Natural killer cell (primary cell): ENCODE measurements around the gene TRHDE. TPM values are rescaled to one million over a fixed set of nuclear protein-coding genes. Genes with fewer than 3 reads are reported as not detected.

Experiments used
- ATAC-seq, 3 donors: fragments of 150-1000 bp in 2 of 3; fragments of 200-7000 bp in 1 of 3; cut with Tn5 transposase; 1 replicate in 1 of 3; 2 replicates in 2 of 3; pipeline ENCODE4 v1.10.0; 2021; ENCODE audit warnings: mild to moderate bottlenecking in 2 of 3, moderate library complexity in 2 of 3
- DNase-seq, 2 donors: peaks; one replicate each; pipeline versions ENCODE4 v3.0.0 to v3.0.0-alpha.2; 2013 to 2021; ENCODE audit warnings: mixed read lengths in 1 of 2
- H3K27ac ChIP-seq: one replicate; pipeline ENCODE4 v1.5.1; 2013; ENCODE audit warnings: mild to moderate bottlenecking, low read length
- H3K27me3 ChIP-seq: one replicate; pipeline ENCODE4 v1.6.1; 2013; ENCODE audit warnings: low read length; ENCODE audit not compliant: control insufficient read depth, insufficient read depth
- H3K36me3 ChIP-seq: one replicate; pipeline ENCODE4 v1.6.1; 2013; ENCODE audit warnings: low read length; ENCODE audit not compliant: control insufficient read depth, insufficient read depth
- H3K4me1 ChIP-seq: one replicate; pipeline ENCODE4 v1.6.1; 2013; ENCODE audit warnings: low read length; ENCODE audit not compliant: control insufficient read depth, insufficient read depth
- H3K4me3 ChIP-seq: one replicate; pipeline ENCODE4 v1.5.1; 2013; ENCODE audit warnings: low read length
- H3K9me3 ChIP-seq: one replicate; pipeline ENCODE4 v1.6.1; 2013; ENCODE audit warnings: low read length; ENCODE audit not compliant: control insufficient read depth, insufficient read depth
- H3K27ac Mint-ChIP-seq, 2 donors: one replicate each; pipeline ENCODE4 v1.8.0; 2022; ENCODE audit warnings: mild to moderate bottlenecking in 2 of 2, mixed read lengths in 2 of 2, moderate library complexity in 1 of 2
- H3K27me3 Mint-ChIP-seq, 2 donors: one replicate each; pipeline ENCODE4 v1.8.0; 2022; ENCODE audit warnings: low read depth in 2 of 2, mixed read lengths in 2 of 2
- H3K36me3 Mint-ChIP-seq: one replicate; pipeline ENCODE4 v1.8.0; 2022; ENCODE audit warnings: mixed read lengths
- H3K4me1 Mint-ChIP-seq, 2 donors: one replicate each; pipeline ENCODE4 v1.8.0; 2022; ENCODE audit warnings: mixed read lengths in 2 of 2
- H3K4me3 Mint-ChIP-seq: one replicate; pipeline ENCODE4 v1.8.0; 2022; ENCODE audit warnings: mild to moderate bottlenecking, moderate library complexity, mixed read lengths
- H3K9me3 Mint-ChIP-seq, 2 donors: one replicate each; pipeline ENCODE4 v1.8.0; 2022; ENCODE audit warnings: mixed read lengths in 2 of 2
- WGBS: methylation state at CpG from one replicate; pipeline ENCODE4 v1.1.7; 2013; ENCODE audit warnings: missing lambda C conversion rate; ENCODE audit not compliant: insufficient coverage; 5-methylcytosine and 5-hydroxymethylcytosine counted together
- intact Hi-C: fragments of 100-400 bp; cut with micrococcal nuclease; formaldehyde crosslinking; loops from one replicate; pipeline ENCODE4 v1.14.2; 2022
- total RNA-seq, 4 donors: library from RNA; stranded (reverse); fragments of 120-200 nt in 1 of 4; gene quantifications; one replicate each; pipeline versions ENCODE4 v1.2.3 to v1.2.4, GENCODE V29; 2013 to 2022
- TF ChIP-seq, protein P1 (sequence below): fragments of 200-600 bp; IDR thresholded peaks from one replicate; pipeline ENCODE4 v1.8.0; 2022; ENCODE audit warnings: antibody characterized with exemption

Gene TRHDE
- total RNA-seq, 3 donors from 2014 or later (not counting 1 experiment from before 2014, with no cell fraction given), result 0.33 TPM; not detected in 2

DNA sequence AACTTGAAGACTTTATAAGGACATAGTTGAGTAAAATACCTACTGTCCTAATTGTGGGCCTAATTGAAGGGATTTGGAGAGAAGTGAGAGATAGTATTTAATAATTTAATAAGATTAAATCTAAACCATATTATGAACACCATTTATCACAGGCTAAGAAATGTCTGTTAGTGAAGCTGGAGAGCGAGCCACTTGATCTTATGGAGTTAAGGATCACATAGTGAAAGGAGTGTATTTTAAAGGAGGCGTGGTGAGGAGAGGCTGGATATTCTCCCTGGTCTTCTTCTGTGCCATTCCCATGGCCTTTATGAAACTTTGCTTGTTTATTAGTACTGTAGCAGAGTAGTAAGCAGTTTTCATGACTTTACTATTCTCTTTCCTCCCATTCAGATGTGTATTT is 172.4 kb downstream of the TRHDE start:
- H3K4me1 ChIP-seq, result no peaks in the 10 kb centered on the region
- intact Hi-C loops, result no loop called here
- no peak overlapping the region for H3K4me3 Mint-ChIP-seq
- H3K27me3 ChIP-seq, result no peaks in the 10 kb centered on the region
- ATAC-seq, result no peak
- no peak overlapping the region for H3K4me3 ChIP-seq
- no peaks in the 10 kb centered on the region for H3K36me3 ChIP-seq
- WGBS, result 94% methylated on average over 2 of the region's 2 CpGs
- peaks cover 3% of the 10 kb centered on the region for H3K9me3 ChIP-seq
- H3K27ac Mint-ChIP-seq, result no peak overlapping the region
- no peak for DNase-seq
- H3K4me1 Mint-ChIP-seq, result no peaks in the 10 kb centered on the region
- TF ChIP-seq, protein P1, sequence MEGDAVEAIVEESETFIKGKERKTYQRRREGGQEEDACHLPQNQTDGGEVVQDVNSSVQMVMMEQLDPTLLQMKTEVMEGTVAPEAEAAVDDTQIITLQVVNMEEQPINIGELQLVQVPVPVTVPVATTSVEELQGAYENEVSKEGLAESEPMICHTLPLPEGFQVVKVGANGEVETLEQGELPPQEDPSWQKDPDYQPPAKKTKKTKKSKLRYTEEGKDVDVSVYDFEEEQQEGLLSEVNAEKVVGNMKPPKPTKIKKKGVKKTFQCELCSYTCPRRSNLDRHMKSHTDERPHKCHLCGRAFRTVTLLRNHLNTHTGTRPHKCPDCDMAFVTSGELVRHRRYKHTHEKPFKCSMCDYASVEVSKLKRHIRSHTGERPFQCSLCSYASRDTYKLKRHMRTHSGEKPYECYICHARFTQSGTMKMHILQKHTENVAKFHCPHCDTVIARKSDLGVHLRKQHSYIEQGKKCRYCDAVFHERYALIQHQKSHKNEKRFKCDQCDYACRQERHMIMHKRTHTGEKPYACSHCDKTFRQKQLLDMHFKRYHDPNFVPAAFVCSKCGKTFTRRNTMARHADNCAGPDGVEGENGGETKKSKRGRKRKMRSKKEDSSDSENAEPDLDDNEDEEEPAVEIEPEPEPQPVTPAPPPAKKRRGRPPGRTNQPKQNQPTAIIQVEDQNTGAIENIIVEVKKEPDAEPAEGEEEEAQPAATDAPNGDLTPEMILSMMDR, result no peak
- H3K36me3 Mint-ChIP-seq, result no peaks in the 10 kb centered on the region
- no peaks in the 10 kb centered on the region for H3K27me3 Mint-ChIP-seq
- peaks cover 15 to 19% of the 10 kb centered on the region in 2 donors for H3K9me3 Mint-ChIP-seq
- H3K27ac ChIP-seq, result no peak overlapping the region

DNA sequence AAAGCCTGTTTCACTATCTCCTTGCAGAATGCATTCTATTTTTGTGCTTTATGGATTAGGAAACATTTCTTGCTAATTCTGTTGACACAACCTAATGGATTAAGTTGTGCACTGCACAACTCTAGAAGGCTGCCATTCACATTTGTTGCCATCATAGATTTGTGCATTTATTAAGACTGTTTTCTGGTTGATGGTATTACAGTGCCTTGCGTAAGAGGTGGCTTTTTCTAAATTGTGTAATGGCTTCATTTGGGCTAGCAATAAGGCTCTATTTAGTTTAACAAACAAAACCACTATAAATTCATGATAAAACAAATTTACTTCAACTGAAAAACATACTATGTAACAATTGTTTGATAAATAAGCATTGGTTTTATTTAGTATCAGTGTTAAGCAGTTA is 175.9 kb downstream of the TRHDE start:
- ATAC-seq, result no peak
- WGBS, result no CpG with 5 or more reads among the region's 1 CpG
- Mint-ChIP-seq H3K27ac (no peak overlapping the region), H3K4me3 (no peak overlapping the region), H3K27me3 (no peaks in the 10 kb centered on the region), H3K9me3 (peaks cover 8 to 20% of the 10 kb centered on the region in 2 donors), H3K4me1 (no peaks in the 10 kb centered on the region), H3K36me3 (no peaks in the 10 kb centered on the region)
- Histone ChIP-seq H3K4me1 (no peaks in the 10 kb centered on the region), H3K9me3 (no peaks in the 10 kb centered on the region), H3K27ac (no peak overlapping the region), H3K27me3 (no peaks in the 10 kb centered on the region), H3K36me3 (no peaks in the 10 kb centered on the region), H3K4me3 (no peak overlapping the region)
- TF ChIP-seq, protein P1, result no peak
- intact Hi-C loops, result no loop called here
- no peak for DNase-seq

DNA sequence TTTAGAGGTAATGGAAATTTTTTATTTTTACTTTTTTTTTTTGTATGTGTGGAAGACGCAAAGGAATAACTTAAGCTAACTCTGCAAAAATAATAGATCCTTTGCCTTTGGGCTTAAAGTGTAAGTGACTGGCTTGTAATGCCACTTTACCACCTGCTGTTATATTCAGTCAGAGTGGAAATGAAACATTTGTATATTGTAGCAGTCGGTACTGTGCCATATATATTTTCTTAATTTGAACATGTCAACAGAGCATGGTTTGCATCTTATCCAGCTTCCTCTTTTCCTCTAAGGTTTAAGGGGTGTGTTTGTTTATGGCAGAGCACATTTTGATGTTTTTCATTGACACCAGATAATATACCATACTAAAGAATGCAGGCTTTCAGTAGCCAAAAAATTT is 176.6 kb downstream of the TRHDE start:
- no peaks in the 10 kb centered on the region for H3K36me3 ChIP-seq
- H3K4me1 ChIP-seq, result no peaks in the 10 kb centered on the region
- intact Hi-C loops, result no loop called here
- H3K27me3 ChIP-seq, result no peaks in the 10 kb centered on the region
- ATAC-seq (no peak), DNase-seq (no peak)
- H3K4me3 Mint-ChIP-seq, result no peak overlapping the region
- TF ChIP-seq, protein P1, result no peak
- no peak overlapping the region for H3K27ac Mint-ChIP-seq
- no peak overlapping the region for H3K4me3 ChIP-seq
- peaks cover 4% of the 10 kb centered on the region for H3K9me3 ChIP-seq
- H3K9me3 Mint-ChIP-seq, result peaks cover 8 to 20% of the 10 kb centered on the region in 2 donors
- WGBS, result 100% methylated on average over 1 of the region's 2 CpGs
- no peaks in the 10 kb centered on the region for H3K36me3 Mint-ChIP-seq
- H3K27ac ChIP-seq, result no peak overlapping the region
- no peaks in the 10 kb centered on the region for H3K4me1 Mint-ChIP-seq
- H3K27me3 Mint-ChIP-seq, result no peaks in the 10 kb centered on the region

DNA sequence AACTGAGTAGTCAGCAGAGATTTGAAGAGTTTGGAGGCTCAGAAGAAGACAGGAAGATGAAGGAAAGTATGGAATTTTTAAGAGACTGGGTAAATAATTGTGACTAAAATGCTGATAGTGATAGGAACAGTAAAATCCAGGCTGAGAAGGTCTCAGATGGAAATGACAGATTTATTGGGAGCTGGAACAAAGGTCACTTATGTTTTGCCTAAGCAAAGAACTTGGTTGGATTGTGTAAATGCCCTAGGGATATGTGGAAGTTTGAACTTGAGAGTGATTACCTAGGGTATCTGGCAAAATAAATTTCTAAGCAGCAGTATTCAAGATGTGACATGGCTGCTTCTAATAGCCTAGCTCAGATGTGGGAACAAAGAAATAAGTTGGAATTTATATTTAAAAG is 180.9 kb downstream of the TRHDE start:
- H3K4me1 Mint-ChIP-seq, result no peaks in the 10 kb centered on the region
- no peaks in the 10 kb centered on the region for H3K36me3 ChIP-seq
- intact Hi-C loops, result no loop called here
- H3K27ac Mint-ChIP-seq, result no peak overlapping the region
- no peak overlapping the region for H3K4me3 Mint-ChIP-seq
- H3K27me3 ChIP-seq, result no peaks in the 10 kb centered on the region
- no peaks in the 10 kb centered on the region for H3K36me3 Mint-ChIP-seq
- H3K4me3 ChIP-seq, result no peak overlapping the region
- no peak overlapping the region for H3K27ac ChIP-seq
- no peak for ATAC-seq
- DNase-seq, result no peak
- H3K4me1 ChIP-seq, result no peaks in the 10 kb centered on the region
- H3K27me3 Mint-ChIP-seq, result no peaks in the 10 kb centered on the region
- H3K9me3 ChIP-seq, result peaks cover 4% of the 10 kb centered on the region
- H3K9me3 Mint-ChIP-seq, result peaks cover 9 to 19% of the 10 kb centered on the region in 2 donors
- TF ChIP-seq, protein P1, result no peak
